HG03520 (cell line): ENCODE data around the gene TEX51.

ENCODE experiments used
- ATAC-seq: cut with Tn5 transposase; IDR thresholded peaks from one replicate; pipeline ENCODE4 v1.9.1; 2021; ENCODE audit warnings: mild to moderate bottlenecking, moderate library complexity; ENCODE audit not compliant: unreplicated experiment

Gene TEX51

GRCh38 chr2:126898636-126899035 is at the start of gene TEX51:
TEX51 (plus strand) TSS chr2:126898890; CDS start chr2:126898919, 29 bp downstream.
- no peak for ATAC-seq

GRCh38 chr2:126849054-126849453 is 49.6 kb upstream of the TEX51 start:
- ATAC-seq: no peak

- no peak for ATAC-seq
These were observed 49.2 kb upstream of the TEX51 start for GRCh38 chr2:126849486-126849885.

GRCh38 chr2:126849991-126850535 is 48.6 kb upstream of the TEX51 start:
- ATAC-seq: no peak

- no peak for ATAC-seq
These were observed 47.8 kb upstream of the TEX51 start for GRCh38 chr2:126850940-126851339.

GRCh38 chr2:126851756-126852155 is 46.9 kb upstream of the TEX51 start:
- no peak for ATAC-seq

- no peak for ATAC-seq
These were observed 46.3 kb upstream of the TEX51 start for GRCh38 chr2:126852361-126852760.

- no peak for ATAC-seq
These were observed 43.1 kb upstream of the TEX51 start for GRCh38 chr2:126855606-126856005.

GRCh38 chr2:126856403-126856802 is 42.3 kb upstream of the TEX51 start:
- ATAC-seq: no peak

GRCh38 chr2:126857502-126857901 is 41.2 kb upstream of the TEX51 start:
- no peak for ATAC-seq

- no peak for ATAC-seq
These were observed 40.7 kb upstream of the TEX51 start for GRCh38 chr2:126858013-126858412.

GRCh38 chr2:126858436-126858835 is 40.3 kb upstream of the TEX51 start:
- no peak for ATAC-seq

GRCh38 chr2:126858991-126859390 is 39.7 kb upstream of the TEX51 start:
- no peak for ATAC-seq

GRCh38 chr2:126859631-126860030 is 39.1 kb upstream of the TEX51 start:
- ATAC-seq: no peak

GRCh38 chr2:126860385-126860784 is 38.3 kb upstream of the TEX51 start:
- ATAC-seq: no peak

- no peak for ATAC-seq
These were observed 36.0 kb upstream of the TEX51 start for GRCh38 chr2:126862730-126863129.

GRCh38 chr2:126863336-126864015 is 35.2 kb upstream of the TEX51 start:
- no peak for ATAC-seq

- ATAC-seq: no peak
These were observed 33.8 kb upstream of the TEX51 start for GRCh38 chr2:126864861-126865260.

GRCh38 chr2:126866451-126866850 is 32.2 kb upstream of the TEX51 start:
- no peak for ATAC-seq

GRCh38 chr2:126874961-126875360 is 23.7 kb upstream of the TEX51 start:
- no peak for ATAC-seq

- no peak for ATAC-seq
These were observed 22.1 kb upstream of the TEX51 start for GRCh38 chr2:126876631-126877030.

GRCh38 chr2:126877041-126877440 is 21.6 kb upstream of the TEX51 start:
- no peak for ATAC-seq
